HEK293 (cell line): ENCODE results near the gene ANKRD13A.

Experiments used
- BCL11A ChIP-seq: fragments of 450-650 bp; formaldehyde crosslinking; IDR thresholded peaks from 2 replicates; pipeline ENCODE4 v1.5.1; 2016; ENCODE audit warnings: low read depth, missing biosample characterization, missing genetic modification characterization
- KLF10 ChIP-seq: fragments of 450-650 bp; IDR thresholded peaks from 2 replicates; pipeline ENCODE4 v1.5.1; 2018; ENCODE audit warnings: missing biosample characterization, mild to moderate bottlenecking, missing genetic modification characterization
- MZF1 ChIP-seq: fragments of 450-650 bp; formaldehyde crosslinking; IDR thresholded peaks from 2 replicates; pipeline ENCODE4 v1.5.1; 2017; ENCODE audit warnings: missing biosample characterization, missing genetic modification characterization, borderline replicate concordance
- OVOL3 ChIP-seq: fragments of 450-650 bp; formaldehyde crosslinking; IDR thresholded peaks from 2 replicates; pipeline ENCODE4 v1.5.1; 2016; ENCODE audit warnings: missing biosample characterization, missing genetic modification characterization
- PRDM1 ChIP-seq: fragments of 450-650 bp; formaldehyde crosslinking; IDR thresholded peaks from 2 replicates; pipeline ENCODE4; 2016; ENCODE audit warnings: missing biosample characterization, missing genetic modification characterization
- REPIN1 ChIP-seq: fragments of 450-650 bp; formaldehyde crosslinking; IDR thresholded peaks from 2 replicates; pipeline ENCODE4 v1.5.1; 2017; ENCODE audit warnings: missing biosample characterization, missing genetic modification characterization, low read depth
- REST ChIP-seq: fragments of 450-650 bp; formaldehyde crosslinking; IDR thresholded peaks from 2 replicates; pipeline ENCODE4 v1.5.1; 2016; ENCODE audit warnings: missing biosample characterization, missing genetic modification characterization
- TSHZ1 ChIP-seq: fragments of 450-650 bp; formaldehyde crosslinking; IDR thresholded peaks from 2 replicates; pipeline ENCODE4 v1.5.1; 2016; ENCODE audit warnings: missing biosample characterization, missing genetic modification characterization, borderline replicate concordance
- ZBTB20 ChIP-seq: fragments of 450-650 bp; formaldehyde crosslinking; IDR thresholded peaks from 2 replicates; pipeline ENCODE4 v1.5.1; 2016; ENCODE audit warnings: missing biosample characterization, missing genetic modification characterization
- ZBTB7A ChIP-seq: fragments of 450-650 bp; formaldehyde crosslinking; IDR thresholded peaks from 2 replicates; pipeline ENCODE4 v1.5.1; 2016; ENCODE audit warnings: low read depth, missing biosample characterization, missing genetic modification characterization
- ZNF112 ChIP-seq: fragments of 450-650 bp; formaldehyde crosslinking; IDR thresholded peaks from 2 replicates; pipeline ENCODE4 v1.5.0; 2017; ENCODE audit warnings: missing biosample characterization, missing genetic modification characterization
- ZNF114 ChIP-seq: fragments of 450-650 bp; formaldehyde crosslinking; IDR thresholded peaks from 2 replicates; pipeline ENCODE4 v1.5.0; 2017; ENCODE audit warnings: missing biosample characterization, missing genetic modification characterization
- ZNF146 ChIP-seq: fragments of 450-650 bp; formaldehyde crosslinking; IDR thresholded peaks from 2 replicates; pipeline ENCODE4 v1.5.1; 2016; ENCODE audit warnings: missing biosample characterization, missing genetic modification characterization
- ZNF311 ChIP-seq: fragments of 450-650 bp; formaldehyde crosslinking; IDR thresholded peaks from 2 replicates; pipeline ENCODE4 v1.5.1; 2017; ENCODE audit warnings: missing biosample characterization, missing genetic modification characterization, borderline replicate concordance
- ZNF350 ChIP-seq: fragments of 450-650 bp; formaldehyde crosslinking; IDR thresholded peaks from 2 replicates; pipeline ENCODE4 v1.5.0; 2017; ENCODE audit warnings: missing biosample characterization, mild to moderate bottlenecking, missing genetic modification characterization
- ZNF398 ChIP-seq: fragments of 450-650 bp; formaldehyde crosslinking; IDR thresholded peaks from 2 replicates; pipeline ENCODE4 v1.5.1; 2017; ENCODE audit warnings: missing biosample characterization, missing genetic modification characterization
- ZNF404 ChIP-seq: fragments of 450-650 bp; formaldehyde crosslinking; IDR thresholded peaks from 2 replicates; pipeline ENCODE4 v1.5.1; 2017; ENCODE audit warnings: missing biosample characterization, missing genetic modification characterization
- ZNF416 ChIP-seq: fragments of 450-650 bp; formaldehyde crosslinking; IDR thresholded peaks from 2 replicates; pipeline ENCODE4 v1.5.1; 2016; ENCODE audit warnings: missing biosample characterization, missing genetic modification characterization
- ZNF548 ChIP-seq: fragments of 450-650 bp; formaldehyde crosslinking; IDR thresholded peaks from 2 replicates; pipeline ENCODE4 v1.5.1; 2016; ENCODE audit warnings: missing biosample characterization, missing genetic modification characterization
- ZNF610 ChIP-seq: fragments of 450-650 bp; formaldehyde crosslinking; IDR thresholded peaks from 2 replicates; pipeline ENCODE4 v1.5.1; 2016; ENCODE audit warnings: missing biosample characterization, missing genetic modification characterization, borderline replicate concordance
- ZNF623 ChIP-seq: fragments of 450-650 bp; formaldehyde crosslinking; IDR thresholded peaks from 2 replicates; pipeline ENCODE4 v1.5.1; 2016; ENCODE audit warnings: missing biosample characterization, missing genetic modification characterization
- ZNF776 ChIP-seq: fragments of 450-650 bp; formaldehyde crosslinking; IDR thresholded peaks from 2 replicates; pipeline ENCODE4 v1.5.0; 2017; ENCODE audit warnings: missing biosample characterization, missing genetic modification characterization, borderline replicate concordance
- TF ChIP-seq, protein P1 (sequence below): fragments of 450-650 bp; formaldehyde crosslinking; IDR thresholded peaks from 2 replicates; pipeline ENCODE4 v1.5.1; 2016; ENCODE audit warnings: missing biosample characterization, missing genetic modification characterization
- TF ChIP-seq, protein P2 (sequence below): fragments of 450-650 bp; formaldehyde crosslinking; IDR thresholded peaks from 2 replicates; pipeline ENCODE4; 2016; ENCODE audit warnings: missing biosample characterization, missing genetic modification characterization
- TF ChIP-seq, protein P3 (sequence below): fragments of 450-650 bp; formaldehyde crosslinking; IDR thresholded peaks from 2 replicates; pipeline ENCODE4 v1.5.1; 2016; ENCODE audit warnings: missing biosample characterization, missing genetic modification characterization
- TF ChIP-seq, protein P4 (sequence below): sonication (generic); formaldehyde crosslinking; IDR thresholded peaks from 2 replicates; pipeline ENCODE4 v1.8.1; 2022; ENCODE audit warnings: mild to moderate bottlenecking, moderate library complexity, missing genetic modification reagents

Gene ANKRD13A

DNA sequence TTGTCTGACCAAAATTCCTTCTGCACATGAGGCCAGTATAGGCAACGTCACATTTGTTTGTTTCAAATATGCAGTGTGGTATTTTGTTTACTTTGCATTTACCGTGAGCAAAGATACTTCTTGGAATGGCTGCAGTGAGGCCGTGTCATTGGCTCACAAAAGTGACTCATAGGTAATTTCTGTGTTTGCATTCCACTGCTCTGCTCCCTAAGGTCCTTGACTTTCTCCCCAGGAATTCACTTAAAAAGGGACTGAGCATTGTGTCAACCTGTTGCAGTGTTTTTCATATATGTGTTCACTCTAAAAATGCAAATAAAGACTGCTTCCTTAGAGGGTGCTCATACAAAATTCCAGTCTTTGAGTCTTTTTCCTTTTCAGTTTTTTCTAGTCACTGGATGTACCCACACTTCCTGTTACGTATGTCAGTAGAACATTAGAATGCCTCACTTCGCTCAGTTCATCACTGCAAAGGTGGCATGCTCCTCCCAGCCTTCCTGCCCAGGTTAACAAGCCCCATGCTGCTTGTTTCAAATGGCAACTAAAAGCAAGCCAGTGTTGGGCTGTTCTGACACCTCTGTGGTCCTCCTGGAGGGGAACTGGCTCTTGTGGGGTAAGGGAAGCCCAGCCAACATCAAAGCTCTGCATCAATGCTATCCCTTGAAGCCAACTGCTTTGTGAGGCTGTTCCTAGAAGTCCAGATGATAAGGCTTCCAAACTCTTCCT lies 40.0 kb downstream of the ANKRD13A start (continued):
- TF ChIP-seq ZNF404 (no peak), PRDM1 (tag by site-specific recombination) (peak; percentile 93), ZBTB7A (tag by site-specific recombination) (no peak), MZF1 (tag by site-specific recombination) (no peak), ZNF776 (tag by site-specific recombination) (no peak), REPIN1 (no peak), TSHZ1 (tag by site-specific recombination) (no peak), ZNF610 (tag by site-specific recombination) (no peak), ZNF350 (tag by site-specific recombination) (no peak), ZBTB20 (tag by site-specific recombination) (no peak), ZNF146 (tag by site-specific recombination) (no peak), ZNF311 (no peak), ZNF398 (tag by site-specific recombination) (no peak), ZNF548 (tag by site-specific recombination) (no peak), REST (tag by site-specific recombination) (no peak), ZNF416 (no peak), ZNF114 (tag by site-specific recombination) (no peak), ZNF623 (no peak), OVOL3 (tag by site-specific recombination) (no peak), BCL11A (tag by site-specific recombination) (no peak), ZNF112 (tag by site-specific recombination) (no peak), KLF10 (no peak; the same call in 1 of the 2 replicates)
- TF ChIP-seq, protein P1, sequence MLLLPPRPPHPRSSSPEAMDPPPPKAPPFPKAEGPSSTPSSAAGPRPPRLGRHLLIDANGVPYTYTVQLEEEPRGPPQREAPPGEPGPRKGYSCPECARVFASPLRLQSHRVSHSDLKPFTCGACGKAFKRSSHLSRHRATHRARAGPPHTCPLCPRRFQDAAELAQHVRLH (tag by site-specific recombination) = no peak
- TF ChIP-seq, protein P2, sequence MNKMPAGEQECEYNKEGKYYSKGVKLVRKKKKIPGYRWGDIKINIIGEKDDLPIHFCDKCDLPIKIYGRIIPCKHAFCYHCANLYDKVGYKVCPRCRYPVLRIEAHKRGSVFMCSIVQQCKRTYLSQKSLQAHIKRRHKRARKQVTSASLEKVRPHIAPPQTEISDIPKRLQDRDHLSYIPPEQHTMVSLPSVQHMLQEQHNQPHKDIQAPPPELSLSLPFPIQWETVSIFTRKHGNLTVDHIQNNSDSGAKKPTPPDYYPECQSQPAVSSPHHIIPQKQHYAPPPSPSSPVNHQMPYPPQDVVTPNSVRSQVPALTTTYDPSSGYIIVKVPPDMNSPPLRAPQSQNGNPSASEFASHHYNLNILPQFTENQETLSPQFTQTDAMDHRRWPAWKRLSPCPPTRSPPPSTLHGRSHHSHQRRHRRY (tag by site-specific recombination) = no peak
- TF ChIP-seq, protein P3, sequence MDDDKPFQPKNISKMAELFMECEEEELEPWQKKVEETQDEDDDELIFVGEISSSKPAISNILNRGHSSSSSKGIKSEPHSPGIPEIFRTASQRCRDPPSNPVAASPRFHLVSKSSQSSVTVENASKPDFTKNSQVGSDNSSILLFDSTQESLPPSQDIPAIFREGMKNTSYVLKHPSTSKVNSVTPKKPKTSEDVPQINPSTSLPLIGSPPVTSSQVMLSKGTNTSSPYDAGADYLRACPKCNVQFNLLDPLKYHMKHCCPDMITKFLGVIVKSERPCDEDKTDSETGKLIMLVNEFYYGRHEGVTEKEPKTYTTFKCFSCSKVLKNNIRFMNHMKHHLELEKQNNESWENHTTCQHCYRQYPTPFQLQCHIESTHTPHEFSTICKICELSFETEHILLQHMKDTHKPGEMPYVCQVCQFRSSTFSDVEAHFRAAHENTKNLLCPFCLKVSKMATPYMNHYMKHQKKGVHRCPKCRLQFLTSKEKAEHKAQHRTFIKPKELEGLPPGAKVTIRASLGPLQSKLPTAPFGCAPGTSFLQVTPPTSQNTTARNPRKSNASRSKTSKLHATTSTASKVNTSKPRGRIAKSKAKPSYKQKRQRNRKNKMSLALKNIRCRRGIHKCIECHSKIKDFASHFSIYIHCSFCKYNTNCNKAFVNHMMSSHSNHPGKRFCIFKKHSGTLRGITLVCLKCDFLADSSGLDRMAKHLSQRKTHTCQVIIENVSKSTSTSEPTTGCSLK (tag by site-specific recombination) = no peak
- TF ChIP-seq, protein P4, sequence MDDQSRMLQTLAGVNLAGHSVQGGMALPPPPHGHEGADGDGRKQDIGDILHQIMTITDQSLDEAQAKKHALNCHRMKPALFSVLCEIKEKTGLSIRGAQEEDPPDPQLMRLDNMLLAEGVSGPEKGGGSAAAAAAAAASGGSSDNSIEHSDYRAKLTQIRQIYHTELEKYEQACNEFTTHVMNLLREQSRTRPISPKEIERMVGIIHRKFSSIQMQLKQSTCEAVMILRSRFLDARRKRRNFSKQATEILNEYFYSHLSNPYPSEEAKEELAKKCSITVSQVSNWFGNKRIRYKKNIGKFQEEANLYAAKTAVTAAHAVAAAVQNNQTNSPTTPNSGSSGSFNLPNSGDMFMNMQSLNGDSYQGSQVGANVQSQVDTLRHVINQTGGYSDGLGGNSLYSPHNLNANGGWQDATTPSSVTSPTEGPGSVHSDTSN (CRISPR knock-in tag) = no peak
